IMR-90 (cell line): Measurements from ENCODE around the gene ZNF423. TPM values are rescaled to one million over a fixed set of nuclear protein-coding genes. Genes with fewer than 3 reads are reported as not detected.
"Not testable (repeated sequence)": the region's sequence is repeated elsewhere in the genome, so short reads cannot be mapped to it uniquely, and the experiment has no call there.

Experiments used
- ATAC-seq: fragments of 200-7000 bp; cut with Tn5 transposase; 2 replicates; pipeline ENCODE4 v1.9.1; 2020; ENCODE audit warnings: low read depth, mild to moderate bottlenecking, moderate library complexity
- BruUV-seq: library from RNA; stranded (reverse); fragments of 400-500 nt; replicated peaks from 2 replicates; lab custom pipeline; 2021; lab: Mats Ljungman, UMichigan
- CTCF ChIA-PET: fragments of 300-600 bp; formaldehyde crosslinking; extraction: SDS; loops from one replicate; lab custom pipeline; 2021; ENCODE audit warnings: antibody characterized with exemption; lab: Yijun Ruan, JAX
- POLR2A ChIA-PET: fragments of 300-600 bp; sonication (Branson Sonifier 250); formaldehyde crosslinking; loops from one replicate; lab custom pipeline; 2022; ENCODE audit warnings: antibody characterized with exemption; ENCODE audit not compliant: unreplicated experiment; lab: Charles Lee
- DNase-seq: peaks from one replicate; pipeline ENCODE4 v3.0.0; 2013
- H2AFZ ChIP-seq: replicated peaks from 2 replicates; pipeline ENCODE3; 2013; ENCODE audit warnings: low read length, mild to moderate bottlenecking; ENCODE audit not compliant: poor library complexity
- H2AK5ac ChIP-seq: 2 replicates; pipeline ENCODE4 v1.6.1; 2013; ENCODE audit warnings: low read depth, low read length, inconsistent platforms
- H2AK9ac ChIP-seq: replicated peaks from 2 replicates; pipeline ENCODE3; 2013; ENCODE audit warnings: mild to moderate bottlenecking, low read depth, low read length, moderate library complexity; ENCODE audit not compliant: poor library complexity
- H2BK120ac ChIP-seq: 2 replicates; pipeline ENCODE4 v1.6.1; 2013; ENCODE audit warnings: low read depth, low read length, inconsistent platforms
- H2BK15ac ChIP-seq: 3 replicates; pipeline ENCODE4 v1.6.1; 2013; ENCODE audit warnings: low read depth, low read length, inconsistent platforms
- H2BK20ac ChIP-seq: 2 replicates; pipeline ENCODE4 v1.6.1; 2013; ENCODE audit warnings: low read depth, mild to moderate bottlenecking, inconsistent platforms, low read length, moderate library complexity
- H2BK5ac ChIP-seq: 2 replicates; pipeline ENCODE4 v1.6.1; 2013; ENCODE audit warnings: mild to moderate bottlenecking, low read depth, low read length, inconsistent platforms; ENCODE audit not compliant: poor library complexity, severe bottlenecking
- H3K14ac ChIP-seq: replicated peaks from 2 replicates; pipeline ENCODE4 v1.6.1; 2013; ENCODE audit warnings: low read depth, low read length, inconsistent platforms
- H3K18ac ChIP-seq: 2 replicates; pipeline ENCODE4 v1.6.1; 2013; ENCODE audit warnings: low read depth, low read length, control low read depth
- H3K23ac ChIP-seq: 2 replicates; pipeline ENCODE4 v1.6.1; 2013; ENCODE audit warnings: low read depth, low read length, inconsistent platforms
- H3K27ac ChIP-seq: 2 replicates; pipeline ENCODE4 v1.5.1; 2013; ENCODE audit warnings: mild to moderate bottlenecking, control low read depth, low read length; ENCODE audit not compliant: insufficient read depth
- H3K27me3 ChIP-seq: 2 replicates; pipeline ENCODE4 v1.6.1; 2013; ENCODE audit warnings: low read length; ENCODE audit not compliant: control insufficient read depth, insufficient read depth
- H3K36me3 ChIP-seq: 2 replicates; pipeline ENCODE4 v1.6.1; 2013; ENCODE audit warnings: low read length, mixed read lengths; ENCODE audit not compliant: control insufficient read depth, insufficient read depth
- H3K4ac ChIP-seq: 2 replicates; pipeline ENCODE4 v1.6.1; 2013; ENCODE audit warnings: low read depth, low read length, inconsistent platforms
- H3K4me1 ChIP-seq: 2 replicates; pipeline ENCODE4 v1.6.1; 2013; ENCODE audit warnings: low read length, mixed read lengths; ENCODE audit not compliant: control insufficient read depth, insufficient read depth
- H3K4me2 ChIP-seq: 2 replicates; pipeline ENCODE4 v1.6.1; 2013; ENCODE audit warnings: low read depth, mild to moderate bottlenecking, control low read depth, low read length, moderate library complexity
- H3K4me3 ChIP-seq: 2 replicates; pipeline ENCODE4 v1.5.1; 2013; ENCODE audit warnings: low read depth, mild to moderate bottlenecking, control low read depth, low read length, moderate library complexity; ENCODE audit not compliant: insufficient read depth
- H3K56ac ChIP-seq: 2 replicates; pipeline ENCODE4 v1.6.1; 2013; ENCODE audit warnings: low read length, inconsistent platforms; ENCODE audit not compliant: insufficient read depth; ENCODE audit errors: extremely low read depth
- H3K79me1 ChIP-seq, 2 experiments: 2 replicates each; pipeline ENCODE4 v1.6.1; 2013; ENCODE audit warnings: low read length in 2 of 2, inconsistent platforms in 1 of 2, low read depth in 1 of 2
- H3K9ac ChIP-seq: 2 replicates; pipeline ENCODE4 v1.6.1; 2013; ENCODE audit warnings: low read depth, low read length, control low read depth
- H3K9me1 ChIP-seq: 2 replicates; pipeline ENCODE4 v1.6.1; 2013; ENCODE audit warnings: low read length, inconsistent platforms; ENCODE audit not compliant: insufficient read depth
- H3K9me3 ChIP-seq: 2 replicates; pipeline ENCODE4 v1.6.1; 2013; ENCODE audit warnings: low read length; ENCODE audit not compliant: control insufficient read depth, insufficient read depth
- H4K20me1 ChIP-seq: 2 replicates; pipeline ENCODE4 v1.6.1; 2013; ENCODE audit warnings: low read length, inconsistent platforms; ENCODE audit not compliant: insufficient read depth
- H4K5ac ChIP-seq: 2 replicates; pipeline ENCODE4 v1.6.1; 2013; ENCODE audit warnings: mild to moderate bottlenecking, low read depth, low read length, control low read depth
- H4K8ac ChIP-seq, 2 experiments: 2 replicates each; pipeline ENCODE4 v1.6.1; 2013; ENCODE audit warnings: low read depth in 2 of 2, low read length in 2 of 2, control low read depth in 1 of 2, inconsistent platforms in 1 of 2
- H4K91ac ChIP-seq: 2 replicates; pipeline ENCODE4 v1.6.1; 2013; ENCODE audit warnings: low read depth, low read length, inconsistent platforms; ENCODE audit not compliant: insufficient read depth
- WGBS, 2 experiments: methylation state at CpG; one replicate each; pipeline versions ENCODE4 v1.1.5 to v1.1.7; 2013; ENCODE audit warnings: missing lambda C conversion rate in 2 of 2; ENCODE audit not compliant: insufficient read length in 1 of 2; ENCODE audit errors: extremely low coverage in 2 of 2; 5-methylcytosine and 5-hydroxymethylcytosine counted together
- dilution Hi-C: fragments of 300-500 bp; cut with HindIII; formaldehyde crosslinking; loops from one replicate; pipeline ENCODE4 v1.14.3; 2018; ENCODE audit warnings: low sequenced_read_pairs; ENCODE audit not compliant: unreplicated experiment
- in situ Hi-C: fragments of 300-500 bp; cut with MboI; formaldehyde crosslinking; loops from 3 replicates; pipeline ENCODE4 v1.14.3; 2019; ENCODE audit warnings: low sequenced_read_pairs, inconsistent platforms, mixed read lengths
- intact Hi-C: fragments of 100-400 bp; cut with micrococcal nuclease; formaldehyde crosslinking; loops from 2 replicates; pipeline ENCODE4 v1.10.0; 2022
- polyA plus RNA-seq, 3 experiments: library from polyadenylated mRNA; depleted of rRNA; stranded (reverse); fragments of >200 nt; gene quantifications; 2 replicates each; pipeline ENCODE4 v1.2.3, GENCODE V29; 2012; ENCODE audit warnings: low replicate concordance in 1 of 3
- total RNA-seq: library from RNA; depleted of rRNA; stranded (reverse); fragments of >200 nt; gene quantifications from 2 replicates; pipeline ENCODE4 v1.2.3, GENCODE V29; 2012

ZNF423 gene
- total and polyA plus RNA-seq, 2 of the 4 experiments (the other 2 are of a cell fraction), result under 0.01 to 0.10 TPM

GRCh38 chr16:49878540-49878939 lies 22.6 kb upstream of the ZNF423 start:
- H2AK9ac ChIP-seq, H2BK15ac ChIP-seq, H2BK5ac ChIP-seq, H3K9ac ChIP-seq, DNase-seq, H3K4ac ChIP-seq, H2AK5ac ChIP-seq, H3K9me1 ChIP-seq, H3K36me3 ChIP-seq, H2BK20ac ChIP-seq, POLR2A ChIA-PET, H3K56ac ChIP-seq, dilution Hi-C loops, H3K18ac ChIP-seq, ATAC-seq, H4K8ac ChIP-seq, H3K4me3 ChIP-seq, BruUV-seq, H3K79me1 ChIP-seq, H3K4me2 ChIP-seq, H3K23ac ChIP-seq, H3K14ac ChIP-seq, H3K27ac ChIP-seq, H4K20me1 ChIP-seq, H4K91ac ChIP-seq, H3K9me3 ChIP-seq, H2BK120ac ChIP-seq, H3K4me1 ChIP-seq, in situ Hi-C loops, H2AFZ ChIP-seq, H4K5ac ChIP-seq: not testable (repeated sequence)
- WGBS, 2 experiments, result no CpG with 5 or more reads among the region's 3 CpGs
- CTCF ChIA-PET, result interaction anchor here (1.6 kb wide), 1 partner anchor 21 kb away, joined by 3 read pairs; no protein-coding TSS in a partner anchor
- intact Hi-C loops, result loop anchor here (5.0 kb wide), 1 partner anchor 271 kb away; no protein-coding TSS in a partner anchor
- H3K27me3 ChIP-seq, result peaks cover 13% of the 10 kb centered on the region; the same call in 1 of the 2 replicates
